Fibroblast of upper back skin (primary cell): ENCODE measurements around the gene CCDC102B.
"Not testable (repeated sequence)": the region's sequence is repeated elsewhere in the genome, so short reads cannot be mapped to it uniquely, and the experiment has no call there.

Experiments
- DNase-seq: peaks from one replicate; pipeline ENCODE4 v3.0.0-alpha.2; 2013

CCDC102B gene

DNA sequence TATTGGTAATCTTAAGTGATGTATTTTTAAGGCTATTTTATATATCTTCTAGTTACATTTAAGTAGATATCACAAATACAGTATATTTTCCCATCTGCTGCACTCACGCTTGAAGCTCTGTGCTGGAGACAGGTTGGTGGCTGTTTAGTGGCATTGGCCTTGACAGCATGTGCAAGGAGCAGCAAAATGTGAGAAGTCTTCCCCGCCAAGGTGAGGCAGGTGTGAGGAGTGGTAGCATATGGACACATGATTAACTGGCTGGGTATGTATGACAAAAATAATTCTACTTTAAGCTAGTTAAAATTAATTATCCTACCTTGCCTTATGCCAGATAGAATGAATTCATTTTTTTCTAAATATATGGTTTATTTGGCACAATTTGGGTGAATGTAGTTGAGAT, 117.2 kb downstream of the CCDC102B start:
- no peak for DNase-seq

DNA sequence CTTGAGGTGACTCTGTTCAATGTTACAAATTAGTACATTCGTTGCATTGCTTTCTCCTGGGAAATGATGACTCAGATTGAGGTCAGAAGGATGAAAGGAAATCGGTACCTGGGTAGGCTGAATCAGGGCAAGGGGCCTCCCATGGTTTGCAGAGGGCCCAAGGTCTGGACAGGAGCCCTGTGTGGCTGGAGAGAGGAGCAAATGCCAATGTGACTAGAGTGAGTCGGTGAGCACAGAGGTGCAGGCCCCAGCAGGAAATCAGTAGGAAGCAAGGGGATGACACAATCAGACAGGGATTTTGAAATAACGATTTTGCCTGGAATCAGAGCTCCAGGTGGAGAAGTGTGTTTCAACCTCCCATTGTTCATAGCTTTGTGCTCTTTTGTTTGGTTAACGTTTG, 118.9 kb downstream of the CCDC102B start:
- peak; percentile 7 for DNase-seq

DNA sequence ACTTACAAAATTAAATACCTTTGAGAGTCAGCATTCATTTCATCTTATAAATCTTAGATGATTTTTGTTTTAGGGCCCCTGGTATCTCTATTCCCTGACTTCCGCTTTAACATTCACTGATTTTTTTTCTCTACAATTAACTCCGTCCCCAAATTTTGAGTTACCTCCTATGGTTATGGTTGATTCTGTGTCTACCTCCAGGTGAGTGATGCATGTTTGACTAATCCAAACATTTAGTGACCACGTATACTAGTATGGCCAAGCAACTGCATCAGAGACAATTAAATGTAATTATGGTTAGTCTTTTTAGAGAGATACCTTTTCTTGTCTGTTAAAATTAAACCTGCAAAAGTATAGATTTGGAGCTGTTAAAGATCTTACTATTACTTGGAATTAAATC, 120.3 kb downstream of the CCDC102B start:
- DNase-seq = no peak

DNA sequence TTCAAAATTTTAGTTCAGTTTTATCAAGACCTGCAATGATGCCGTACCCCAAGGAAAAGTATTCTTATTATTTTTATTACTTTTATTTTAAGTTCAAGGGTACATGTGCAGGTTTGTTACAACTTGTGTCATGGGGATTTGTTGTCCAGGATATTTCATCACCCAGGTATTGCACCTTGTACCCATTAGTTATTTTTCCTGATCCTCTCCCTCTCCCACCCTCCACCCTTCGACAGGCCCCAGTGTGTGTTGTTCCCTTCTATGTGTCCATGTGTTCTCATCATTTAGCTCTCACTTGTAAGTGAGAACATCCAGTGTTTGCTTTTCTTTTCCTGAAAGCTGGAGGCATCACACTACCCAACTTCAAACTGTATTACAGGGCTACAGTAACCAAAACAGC, 122.0 kb downstream of the CCDC102B start:
- no peak for DNase-seq

DNA sequence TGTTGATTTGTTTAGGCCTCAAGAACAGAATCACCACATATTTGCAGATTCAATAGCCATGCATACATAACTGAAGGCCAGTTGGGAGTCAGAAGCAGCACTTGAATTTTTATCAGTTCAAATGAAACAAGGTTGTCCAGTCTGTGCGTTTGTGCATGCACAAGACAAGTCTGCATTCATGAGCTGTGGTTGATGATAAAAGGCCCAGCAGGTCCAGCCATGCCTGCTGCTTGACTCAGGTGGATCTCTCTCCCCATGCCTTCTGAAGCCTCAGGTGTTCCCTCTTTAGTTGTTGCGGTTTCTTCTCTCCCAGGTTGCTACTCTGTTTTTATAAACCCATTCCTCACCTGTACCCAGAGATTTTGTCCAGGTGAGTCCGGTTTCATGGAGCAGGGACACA, 124.5 kb downstream of the CCDC102B start:
- no peak for DNase-seq

DNA sequence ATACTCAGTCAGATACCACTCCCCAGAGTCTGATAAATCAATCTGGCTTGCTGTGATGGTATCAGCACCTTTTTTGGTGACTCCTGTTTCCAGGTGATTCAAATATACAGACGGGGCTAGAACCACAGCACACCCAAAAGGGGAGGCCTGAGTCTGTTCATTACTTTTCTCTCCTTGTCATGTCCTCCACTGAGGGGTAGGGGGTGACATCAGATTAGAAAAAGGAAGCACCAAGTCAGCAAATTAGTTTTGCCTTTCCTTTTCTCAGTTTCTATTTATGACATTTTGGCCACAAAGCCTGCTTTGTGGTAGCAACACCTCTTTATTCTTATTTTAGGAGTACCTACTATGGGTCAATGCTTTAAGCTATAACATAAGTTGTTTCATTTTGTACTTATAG, 127.4 kb downstream of the CCDC102B start:
- peak; percentile 17 for DNase-seq

DNA sequence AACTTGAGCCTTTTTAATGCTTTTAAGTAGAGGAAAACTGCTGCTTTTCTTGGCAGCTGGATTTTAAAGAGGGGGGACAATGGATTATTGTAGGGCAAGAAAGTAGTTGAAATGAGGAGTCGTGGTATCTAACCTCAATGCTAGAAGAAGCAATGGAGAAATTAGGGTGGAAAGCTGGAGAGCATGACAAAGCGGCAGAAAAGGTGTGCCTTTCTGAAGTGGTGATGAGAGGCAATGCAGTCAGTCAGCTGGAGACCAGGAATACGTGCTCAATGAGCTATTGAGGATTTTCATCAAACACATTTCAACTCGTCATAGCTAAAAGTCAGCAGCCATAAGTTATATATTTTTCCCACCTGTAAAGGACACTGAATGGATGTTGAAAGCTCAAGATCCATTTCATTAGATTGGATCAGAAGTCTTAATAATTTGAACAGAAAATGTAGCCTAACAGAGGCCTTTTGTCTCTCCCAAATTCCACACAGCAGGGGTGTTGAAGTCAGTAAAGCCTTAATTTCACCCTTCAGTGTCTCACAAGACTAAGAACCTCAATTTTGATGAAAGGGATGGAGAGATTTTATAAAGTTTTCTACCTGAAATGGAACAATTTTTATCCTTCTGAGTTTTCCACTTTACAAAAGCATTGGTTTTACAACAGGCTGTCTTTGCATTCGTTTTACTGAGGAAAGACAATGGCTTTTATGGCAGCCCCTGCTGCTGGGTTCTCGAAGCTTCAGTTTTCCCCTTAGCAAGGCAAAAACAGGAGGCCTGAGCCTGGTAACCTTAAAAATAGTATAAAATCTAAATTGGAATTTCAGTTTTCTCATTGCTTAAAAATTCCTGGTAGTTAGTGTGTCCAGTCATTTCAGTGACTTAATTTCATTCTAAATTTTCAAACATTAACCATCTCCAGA, 131.1 kb downstream of the CCDC102B start:
- DNase-seq = no peak

DNA sequence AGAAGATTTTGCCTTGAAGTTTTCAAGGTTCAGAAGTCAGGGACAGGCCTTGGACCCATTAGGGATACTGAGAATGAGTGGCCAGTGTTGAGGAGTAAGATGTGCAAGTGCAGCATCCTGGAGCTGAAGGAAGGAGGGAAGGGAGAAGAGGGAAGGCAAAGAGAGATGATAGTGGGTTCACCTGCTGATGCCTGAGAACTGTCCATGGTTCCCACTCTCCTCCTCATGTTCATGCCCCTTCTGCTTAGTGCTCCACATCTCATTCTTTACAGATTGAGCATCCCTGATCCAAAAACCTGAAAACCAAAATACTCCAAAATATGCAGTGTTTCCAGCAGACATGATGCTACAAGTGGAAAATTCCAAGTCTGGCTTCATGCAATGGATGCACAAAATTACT, 137.8 kb downstream of the CCDC102B start:
- no peak for DNase-seq

DNA sequence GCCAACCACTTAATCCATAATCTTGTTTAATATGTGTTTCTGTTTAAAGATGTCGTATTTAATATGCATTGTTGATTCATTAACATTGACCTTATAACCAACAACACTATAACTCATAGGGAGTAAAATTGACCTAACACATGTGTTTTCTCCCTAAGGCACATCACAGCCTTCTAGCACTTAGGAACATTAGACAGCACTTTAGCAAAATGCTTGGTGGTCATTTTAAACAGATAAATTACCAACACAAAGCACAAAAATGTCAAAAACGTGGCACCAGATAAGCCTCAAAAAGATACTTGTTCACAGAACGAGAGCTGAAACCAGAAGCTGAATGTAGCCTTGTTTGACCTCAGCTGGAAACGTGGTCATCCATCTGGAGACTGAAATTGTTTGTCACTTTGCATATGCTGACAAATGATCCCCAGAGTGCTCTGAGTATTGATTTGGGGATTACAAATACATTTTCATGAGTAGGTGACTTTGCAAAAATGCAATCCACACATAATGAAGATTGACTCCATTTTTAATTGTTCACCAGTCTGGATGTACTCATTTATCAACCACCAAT, 139.2 kb downstream of the CCDC102B start:
- no peak for DNase-seq

DNA sequence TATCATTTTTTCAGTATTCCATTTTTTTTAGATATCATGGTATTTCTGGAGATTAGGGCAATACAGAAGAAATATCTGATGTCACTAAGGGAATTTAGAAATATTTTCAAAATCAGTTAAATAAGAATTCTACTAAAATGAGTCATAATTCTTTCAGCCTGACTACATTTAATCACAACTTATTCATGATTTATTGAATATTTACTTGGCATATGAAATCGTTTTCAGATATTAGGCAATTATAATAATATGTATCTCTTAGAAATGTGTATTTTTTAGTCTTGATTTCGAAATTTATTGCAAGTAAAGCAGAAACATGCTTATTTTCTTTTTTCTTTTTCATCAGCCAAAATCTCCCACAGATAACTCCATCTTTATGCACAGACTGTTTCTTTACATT, 142.2 kb downstream of the CCDC102B start:
- DNase-seq = peak; percentile 16

DNA sequence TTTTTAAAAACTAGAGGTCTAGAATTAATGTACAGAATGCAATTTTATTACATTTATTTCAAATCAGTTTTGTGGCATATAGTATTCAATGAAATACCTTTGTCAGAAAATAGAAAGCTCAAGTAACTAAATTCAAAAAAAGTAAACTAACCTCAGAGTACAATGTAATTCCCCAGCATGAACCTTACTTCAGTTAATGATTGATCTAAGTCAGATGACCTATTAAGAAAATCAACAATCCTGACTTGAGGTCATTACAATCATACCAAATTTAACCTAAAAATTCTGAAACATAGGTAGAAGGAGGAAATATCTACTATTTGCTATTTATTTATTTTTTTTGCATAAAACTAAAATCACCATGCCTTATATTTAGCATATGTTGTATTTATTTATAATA, 142.9 kb downstream of the CCDC102B start:
- DNase-seq = no peak

DNA sequence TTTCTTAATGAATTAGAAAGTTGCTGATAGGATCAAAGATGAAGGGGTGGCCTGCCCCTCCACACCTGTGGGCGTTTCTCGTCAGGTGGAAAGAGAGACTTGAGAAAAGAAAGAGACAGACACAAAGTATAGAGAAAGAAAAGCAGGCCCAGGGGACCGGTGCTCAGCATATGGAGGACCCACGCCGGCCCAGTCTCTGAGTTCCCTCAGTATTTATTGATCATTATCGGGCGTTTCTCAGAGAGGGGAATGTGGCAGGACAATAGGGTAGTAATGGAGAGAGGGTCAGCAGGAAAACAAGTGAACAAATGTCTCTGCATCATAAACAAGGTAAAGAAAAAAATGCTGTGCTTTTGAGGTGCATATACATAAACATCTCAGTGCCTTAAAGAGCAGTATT, 144.3 kb downstream of the CCDC102B start:
- DNase-seq = no peak

DNA sequence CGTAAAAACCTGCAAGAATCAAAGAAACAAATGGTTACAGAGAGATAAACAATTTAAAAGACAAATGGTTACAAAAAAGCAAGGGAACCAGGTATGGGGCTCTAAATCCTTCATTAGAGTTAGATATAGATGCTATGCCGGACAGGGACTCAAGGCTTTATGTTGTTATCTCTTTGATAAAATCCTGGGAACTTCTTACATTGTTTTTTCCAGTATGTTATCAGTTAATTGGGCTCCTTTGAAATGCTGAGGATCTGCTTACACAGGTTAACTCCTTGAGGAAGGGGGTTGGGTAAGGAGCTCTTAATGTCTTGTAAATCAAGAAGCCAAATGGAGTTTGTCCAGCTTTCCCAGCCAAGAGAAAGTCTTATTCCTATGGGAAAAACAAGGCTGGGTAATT, 146.0 kb downstream of the CCDC102B start:
- DNase-seq = not testable (repeated sequence)

DNA sequence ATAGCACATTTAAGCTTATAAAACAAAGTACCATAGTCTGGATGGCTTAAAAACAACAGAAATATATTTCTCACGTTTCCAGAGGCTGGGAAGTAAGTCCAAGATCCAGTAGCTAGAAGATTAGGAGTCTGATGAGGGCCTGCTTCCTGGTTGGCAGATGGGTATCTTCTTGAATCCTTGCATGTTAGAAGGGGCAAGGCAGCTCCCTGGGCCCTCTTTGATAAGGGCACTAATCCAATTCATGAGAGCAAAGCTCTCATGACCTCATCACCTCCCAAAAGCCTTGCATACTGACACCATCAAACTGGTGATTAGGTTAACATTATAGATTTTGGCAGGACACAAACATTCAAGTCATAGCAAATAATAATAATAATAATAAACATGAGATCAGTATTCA, 146.4 kb downstream of the CCDC102B start:
- no peak for DNase-seq

DNA sequence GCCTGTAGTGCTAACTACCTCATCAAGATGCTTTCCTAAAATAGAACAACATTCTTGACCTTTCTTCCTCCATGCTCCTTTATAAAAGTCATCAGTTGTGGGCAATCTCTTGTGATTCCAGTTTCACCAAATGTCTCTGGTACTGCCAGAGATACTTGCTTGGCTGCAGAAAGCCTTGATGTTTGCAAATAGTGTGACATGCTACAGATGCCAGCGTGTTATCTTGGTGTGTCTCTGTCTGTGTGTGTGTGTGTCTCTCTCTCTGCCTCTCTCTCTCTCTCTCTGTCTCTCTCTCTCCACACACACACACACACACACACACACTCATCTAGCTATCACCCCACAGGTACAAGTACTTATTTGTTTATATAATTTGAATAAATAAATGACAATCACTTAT, 146.9 kb downstream of the CCDC102B start:
- no peak for DNase-seq

DNA sequence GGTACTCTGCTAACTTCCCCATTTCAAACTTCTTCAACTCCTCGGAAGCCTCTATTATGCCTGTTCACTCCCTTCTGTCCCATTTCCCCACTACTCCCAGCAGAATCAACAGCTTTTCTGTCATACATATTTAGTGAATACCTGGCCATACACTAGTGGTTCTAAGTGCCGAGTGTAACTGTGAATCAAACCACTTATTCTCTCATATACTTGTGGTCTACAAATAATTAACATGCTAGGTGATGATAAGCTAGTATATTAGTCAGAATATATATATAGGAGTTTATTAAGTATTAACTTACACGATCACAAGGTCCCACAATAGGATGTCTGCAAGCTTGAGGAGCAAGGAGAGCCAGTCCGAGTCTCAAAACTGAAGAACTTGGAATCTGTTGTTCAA, 150.7 kb downstream of the CCDC102B start:
- DNase-seq = no peak

DNA sequence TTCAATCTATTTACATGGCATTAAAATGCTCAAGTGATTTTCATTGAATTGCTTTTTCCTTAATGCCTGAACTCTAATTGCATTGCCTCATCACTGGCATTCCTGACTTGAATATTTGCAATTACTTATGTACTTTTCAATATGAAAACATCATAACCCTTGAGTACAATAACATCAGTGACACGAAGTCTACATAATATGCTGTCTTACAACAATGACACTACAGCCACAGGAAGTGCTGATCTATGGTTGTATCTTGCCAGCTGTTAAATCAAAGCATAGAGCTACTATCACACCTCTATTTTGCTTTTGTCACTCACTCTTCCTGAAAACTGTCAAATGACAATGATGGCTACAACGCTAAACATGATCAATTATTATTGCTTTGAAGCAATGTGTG, 156.9 kb downstream of the CCDC102B start:
- DNase-seq = no peak

DNA sequence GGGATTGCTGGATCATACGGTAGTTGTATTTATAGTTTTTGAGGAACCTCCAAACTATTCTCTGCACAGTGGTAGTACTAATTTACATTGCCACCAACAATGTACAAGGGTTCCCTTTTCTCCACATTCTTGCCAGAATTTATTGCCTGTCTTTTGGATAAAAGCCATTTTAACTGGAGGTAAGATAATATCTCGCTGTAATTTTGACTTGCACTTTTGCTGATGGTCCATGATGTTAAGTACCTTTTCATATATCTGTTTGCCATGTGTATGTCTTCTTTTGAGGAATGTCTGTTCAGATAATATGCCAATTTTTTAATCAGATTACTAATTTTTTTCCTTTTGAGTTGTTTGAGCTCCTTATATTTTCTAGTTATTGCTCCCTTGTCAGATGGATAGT, 158.8 kb downstream of the CCDC102B start:
- DNase-seq = no peak

DNA sequence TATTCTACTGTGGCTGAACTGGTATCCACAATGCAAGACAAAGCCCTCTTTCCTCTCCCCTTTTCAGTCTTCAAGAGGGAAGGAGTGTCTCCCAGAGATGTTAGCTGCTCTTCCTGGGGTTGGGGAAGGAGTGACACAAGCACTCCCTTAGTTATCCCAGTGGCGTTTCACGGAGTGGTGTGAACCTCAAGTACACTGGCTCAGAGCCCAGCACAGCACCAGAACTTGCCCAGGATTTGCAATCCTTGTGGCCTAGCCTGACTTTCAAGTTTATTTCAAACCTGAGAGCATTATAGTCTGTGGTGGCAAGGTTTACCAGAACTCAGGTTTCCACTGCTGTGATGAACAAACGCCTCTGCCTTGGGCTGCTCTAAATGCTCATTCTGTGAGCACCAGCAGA, 162.5 kb downstream of the CCDC102B start:
- DNase-seq = no peak

DNA sequence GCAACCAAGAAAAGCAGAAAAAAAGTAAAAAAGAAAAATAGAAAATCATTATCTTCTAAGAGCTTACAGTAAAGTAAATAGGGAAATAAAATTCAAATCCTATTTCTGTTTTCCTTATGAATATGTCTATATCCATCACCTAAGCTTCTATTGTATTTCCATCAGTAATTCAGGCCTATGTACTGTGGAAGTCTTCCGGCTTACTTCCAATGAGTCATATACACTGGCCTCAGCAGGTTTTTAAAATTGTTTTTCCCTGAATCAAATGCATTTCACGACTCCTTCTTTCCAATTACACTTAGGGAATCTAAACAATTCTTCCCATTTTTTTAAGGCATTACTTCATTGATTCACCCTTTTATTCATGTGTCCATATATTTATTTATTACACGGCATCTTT, 164.7 kb downstream of the CCDC102B start:
- DNase-seq = no peak

DNA sequence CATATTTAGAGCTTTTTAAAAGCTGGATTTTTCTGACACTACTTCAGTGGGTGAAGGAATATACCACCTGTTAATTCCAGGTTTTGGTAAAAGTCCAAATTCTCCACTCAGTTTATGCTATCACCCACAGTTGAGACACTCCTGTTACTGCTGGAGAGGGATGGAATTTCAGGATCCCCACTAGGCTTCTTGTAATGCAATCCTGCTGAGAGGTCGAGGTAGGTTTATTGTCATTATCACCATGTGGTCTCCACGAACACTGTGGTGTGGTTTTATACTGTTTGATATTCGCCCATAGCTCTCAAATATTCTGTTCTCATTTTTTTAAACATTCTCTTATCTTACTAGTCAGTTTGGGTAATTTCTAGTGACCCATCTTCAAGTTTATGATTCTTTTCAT, 167.9 kb downstream of the CCDC102B start:
- no peak for DNase-seq

DNA sequence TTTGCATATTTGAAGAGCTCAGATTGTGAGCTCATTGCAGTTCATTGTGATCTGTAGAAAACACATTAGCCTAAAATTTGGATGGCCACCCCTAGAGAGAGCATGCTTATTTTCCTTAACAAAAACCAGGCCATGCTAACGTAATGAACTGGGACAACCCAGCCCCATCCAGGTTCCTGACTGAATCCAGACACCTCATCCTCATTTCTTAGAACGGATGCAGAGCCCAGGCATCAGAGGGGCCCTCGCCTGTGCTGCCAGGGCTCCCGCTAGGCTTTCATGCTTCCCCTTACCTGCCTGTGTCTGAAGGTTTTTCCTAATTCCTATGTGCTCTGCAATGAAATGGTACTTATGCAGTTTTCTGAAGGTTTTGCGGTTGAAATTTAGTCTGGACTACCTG, 171.1 kb downstream of the CCDC102B start:
- DNase-seq = no peak

DNA sequence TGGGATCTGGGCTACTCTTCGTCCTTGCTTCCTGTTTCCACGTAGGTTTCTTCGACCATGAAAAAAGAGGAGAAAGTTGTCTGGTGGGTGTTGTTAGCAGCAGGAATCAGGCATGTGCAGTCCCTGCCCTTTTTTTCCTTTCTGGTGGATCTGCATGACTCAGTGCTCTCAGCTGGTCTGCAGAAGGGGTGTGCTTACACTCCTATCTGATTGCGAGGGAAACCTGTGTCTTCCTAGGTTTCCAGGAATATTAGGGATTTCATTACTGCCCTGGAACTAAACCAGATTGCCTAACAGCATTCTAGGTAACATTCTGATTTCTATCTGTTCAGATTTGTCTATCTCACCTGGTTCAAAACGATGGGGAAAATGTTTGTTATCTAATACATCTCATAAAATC, 174.3 kb downstream of the CCDC102B start:
- peak; percentile 4 for DNase-seq

DNA sequence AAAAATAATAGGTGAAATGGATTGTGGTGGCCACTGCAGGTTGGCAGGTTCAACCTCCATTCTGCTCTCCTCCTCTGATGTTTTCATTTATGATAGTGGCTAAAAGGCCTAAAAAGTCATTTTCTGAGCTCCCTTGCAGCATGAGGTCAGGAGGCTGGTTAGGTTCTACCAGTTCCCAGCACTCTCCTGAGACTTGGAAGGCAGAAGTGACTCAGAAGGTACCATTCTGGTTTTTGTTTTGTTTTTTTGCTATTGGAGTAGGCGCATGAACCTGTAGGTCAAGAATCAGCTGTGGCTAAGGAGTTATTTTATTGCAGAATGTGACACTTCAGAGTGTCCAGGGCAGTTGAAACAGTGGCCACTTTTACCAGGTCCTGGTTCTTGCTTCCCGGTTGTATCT, 181.9 kb downstream of the CCDC102B start:
- DNase-seq = no peak

DNA sequence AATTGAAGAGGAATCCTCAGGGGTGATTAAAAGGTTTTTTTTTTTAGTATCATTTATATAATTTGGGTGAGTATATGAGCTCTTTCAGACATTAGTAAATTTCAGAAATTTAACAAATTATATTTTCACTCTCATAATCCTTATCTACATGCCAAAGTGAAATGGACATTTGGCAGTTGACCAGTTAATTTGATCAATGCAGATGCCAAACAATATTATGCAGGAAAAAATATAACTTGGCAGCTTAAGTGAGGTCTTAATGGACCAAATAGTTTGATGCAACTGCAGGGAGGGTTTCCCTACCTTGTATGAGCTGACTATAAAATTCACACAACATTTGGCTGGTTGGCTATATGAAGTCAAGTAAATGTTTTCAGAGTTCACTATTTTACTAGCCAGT, 185.2 kb downstream of the CCDC102B start:
- no peak for DNase-seq
